Astrocyte of the cerebellum (primary cell): ENCODE measurements around the gene NTM.

ENCODE experiments used
- DNase-seq: peaks from one replicate; pipeline ENCODE4 v3.0.0-alpha.2; 2011; ENCODE audit warnings: low read depth
- H3K4me3 ChIP-seq: 2 replicates; pipeline ENCODE4 v1.5.1; 2011; ENCODE audit warnings: mild to moderate bottlenecking, low read depth, low read length, moderate library complexity
- CTCF ChIP-seq: IDR thresholded peaks from 2 replicates; pipeline ENCODE4 v1.5.1; 2012; ENCODE audit warnings: low read length, low read depth, moderate library complexity, mild to moderate bottlenecking; ENCODE audit errors: missing control alignments
- in situ Hi-C: cut with HindIII; loops from 2 replicates; pipeline ENCODE4 v1.10.0; 2017; ENCODE audit warnings: low sequenced_read_pairs

The NTM gene

DNA sequence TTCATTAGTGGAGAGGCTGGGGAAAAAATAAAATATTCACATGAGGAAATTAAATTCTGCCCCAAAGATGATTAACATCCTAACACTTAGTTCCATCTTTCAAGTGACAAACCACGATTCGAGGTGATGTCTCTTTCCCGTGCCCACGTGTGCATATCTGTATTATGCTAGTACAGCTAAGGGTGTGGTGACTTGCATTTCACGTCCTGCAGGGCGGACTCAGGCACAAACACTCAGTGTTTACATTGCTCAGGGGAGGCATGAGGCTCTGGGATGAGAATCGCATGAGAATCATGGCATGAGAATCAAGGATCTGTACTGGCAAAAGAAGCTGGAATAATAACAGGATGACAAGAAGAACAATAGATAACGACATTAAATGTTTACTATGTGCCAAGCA is 179.4 kb downstream of the NTM start:
- no peak for TF ChIP-seq CTCF
- no peak overlapping the region for H3K4me3 ChIP-seq
- DNase-seq = no peak
- in situ Hi-C loops = no loop called here

- DNase-seq = no peak
- in situ Hi-C loops = no loop called here
- no peak overlapping the region for H3K4me3 ChIP-seq
- no peak for TF ChIP-seq CTCF
These were observed 189.9 kb downstream of the NTM start for GRCh38 chr11:131560287-131560686.

DNA sequence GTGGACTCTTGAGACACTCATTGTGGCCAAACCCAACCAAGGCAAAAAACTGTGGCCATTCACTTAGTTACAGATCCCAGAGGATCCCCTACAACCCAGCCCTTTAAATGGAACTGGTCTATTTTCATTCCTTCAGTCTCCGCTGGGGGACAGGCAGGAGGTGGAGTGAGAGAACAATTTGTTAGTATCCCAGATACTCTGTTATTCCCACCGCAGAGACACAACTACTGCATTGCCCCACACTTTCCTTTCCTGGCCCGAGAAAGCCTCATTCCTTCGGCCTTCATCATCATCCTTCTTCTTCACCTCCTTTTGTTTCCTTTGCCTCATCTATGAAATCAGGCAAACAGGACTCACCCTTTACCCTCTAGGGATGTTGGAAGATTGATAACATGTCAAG is 191.1 kb downstream of the NTM start:
- no peak for DNase-seq
- no peak overlapping the region for H3K4me3 ChIP-seq
- TF ChIP-seq CTCF = no peak
- in situ Hi-C loops = no loop called here

GRCh38 chr11:131561972-131562371 is 191.6 kb downstream of the NTM start:
- no peak for DNase-seq
- in situ Hi-C loops = no loop called here
- TF ChIP-seq CTCF = no peak
- H3K4me3 ChIP-seq = no peak overlapping the region

DNA sequence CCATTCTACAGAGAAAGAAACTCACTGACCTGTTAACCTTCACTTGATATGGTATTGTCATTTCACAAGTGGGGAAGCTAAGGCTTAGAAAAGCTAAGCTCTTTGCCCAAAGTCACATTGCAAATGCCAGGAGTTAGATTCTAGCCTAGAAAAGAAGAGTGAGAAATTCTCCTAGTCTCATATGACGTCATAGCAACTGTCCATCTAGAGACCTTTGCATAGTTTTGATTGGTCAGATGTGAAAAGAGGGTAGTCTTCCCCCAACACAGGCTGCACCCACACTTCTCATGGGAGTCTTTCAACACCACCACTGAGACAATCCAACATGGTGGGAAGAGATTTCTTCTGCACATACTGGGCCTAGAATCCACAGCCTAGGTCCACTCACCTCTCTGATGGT is 197.9 kb downstream of the NTM start:
- no peak for TF ChIP-seq CTCF
- H3K4me3 ChIP-seq = no peak overlapping the region
- DNase-seq = no peak
- in situ Hi-C loops = no loop called here

DNA sequence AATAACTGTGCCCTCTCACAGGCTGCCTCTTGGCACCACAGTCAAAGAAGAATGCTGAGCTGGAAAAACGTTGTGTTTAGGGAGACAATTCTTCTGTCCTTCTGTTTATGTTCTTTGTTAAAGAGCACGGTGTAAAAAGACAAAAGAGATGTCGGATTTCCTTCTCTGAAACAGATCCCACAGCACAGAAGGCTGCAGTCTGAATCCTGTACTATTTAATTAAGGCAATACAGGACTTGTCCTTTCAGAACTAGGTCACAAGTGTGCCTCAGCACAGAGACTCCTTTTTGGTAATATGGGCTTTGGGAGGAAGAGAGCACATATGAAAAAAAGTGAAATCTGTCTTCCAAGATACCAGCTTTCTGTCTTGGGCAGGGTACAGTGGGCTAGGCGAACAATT is 201.2 kb downstream of the NTM start:
- in situ Hi-C loops = no loop called here
- DNase-seq = no peak
- H3K4me3 ChIP-seq = no peak overlapping the region
- TF ChIP-seq CTCF = no peak

GRCh38 chr11:131572423-131572822 is 202.0 kb downstream of the NTM start:
- in situ Hi-C loops = no loop called here
- H3K4me3 ChIP-seq = no peak overlapping the region
- no peak for TF ChIP-seq CTCF
- no peak for DNase-seq
